Muscle of arm (tissue), 12 donors: ENCODE measurements around the gene STAG3. TPM values are rescaled to one million over a fixed set of nuclear protein-coding genes. Genes with fewer than 3 reads are reported as not detected.
"Not testable (repeated sequence)": the region's sequence is repeated elsewhere in the genome, so short reads cannot be mapped to it uniquely, and the experiment has no call there.

ENCODE experiments used
- DNase-seq: peaks from one replicate; pipeline ENCODE4 v3.0.0-alpha.2; 2013
- polyA plus RNA-seq, 12 donors: library from polyadenylated mRNA; unstranded; fragments of 120-200 nt; gene quantifications; one replicate each; pipeline ENCODE4 v1.2.1, GENCODE V29; 2013; ENCODE audit not compliant: insufficient read length in 12 of 12

Gene STAG3
- polyA plus RNA-seq, 12 donors: 7.3 to 36.0 (median 18.6) TPM; not detected in 1

DNA sequence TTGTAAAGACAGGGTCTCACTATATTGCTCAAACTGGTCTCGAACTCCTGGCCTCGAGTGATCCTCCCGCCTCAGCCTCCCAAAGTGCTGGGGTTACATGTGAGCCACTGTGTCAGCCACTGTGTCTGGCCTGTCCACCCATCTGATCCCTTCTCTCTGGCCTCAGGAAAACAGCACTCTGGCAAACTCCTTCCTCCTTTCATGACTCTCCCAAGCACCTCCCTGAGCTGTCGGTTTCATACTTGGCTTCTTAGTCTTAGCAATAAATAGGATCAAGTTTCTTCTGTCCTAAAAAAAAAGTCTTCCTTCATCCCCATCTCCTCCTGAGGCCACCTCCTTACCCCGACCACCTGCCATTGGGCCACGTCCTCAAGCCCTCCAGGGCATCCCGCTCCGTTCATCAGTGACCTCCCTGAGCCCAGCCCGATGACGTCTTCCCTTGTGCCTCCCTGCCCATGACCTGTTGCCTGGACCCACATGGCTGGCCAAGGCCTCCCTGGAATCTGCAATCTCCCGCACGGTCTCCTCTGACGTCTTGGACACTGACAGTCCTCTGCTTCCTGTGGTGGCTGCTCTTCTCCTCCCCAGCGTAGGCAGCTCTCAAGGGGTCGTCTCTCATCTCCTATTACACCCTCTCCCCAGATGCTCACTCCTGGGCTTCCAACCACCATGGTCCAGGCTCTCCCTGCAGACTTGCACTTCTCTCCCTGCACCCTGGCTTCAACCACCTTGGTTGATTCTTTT is 68.6 kb downstream of the STAG3 start:
- DNase-seq: not testable (repeated sequence)

DNA sequence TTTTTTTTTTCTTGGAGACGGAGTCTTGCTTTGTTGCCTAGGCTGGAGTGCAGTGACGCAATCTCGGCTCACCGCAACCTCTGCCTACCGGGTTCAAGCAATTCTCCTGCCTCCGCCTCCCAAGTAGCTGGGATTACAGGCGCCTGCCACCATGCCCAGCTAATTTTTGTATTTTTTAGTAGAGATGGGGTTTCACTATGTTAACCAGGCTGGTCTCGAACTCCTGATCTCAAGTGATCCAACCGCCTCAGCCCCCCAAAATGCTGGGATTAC is 69.1 kb downstream of the STAG3 start:
- DNase-seq: not testable (repeated sequence)

DNA sequence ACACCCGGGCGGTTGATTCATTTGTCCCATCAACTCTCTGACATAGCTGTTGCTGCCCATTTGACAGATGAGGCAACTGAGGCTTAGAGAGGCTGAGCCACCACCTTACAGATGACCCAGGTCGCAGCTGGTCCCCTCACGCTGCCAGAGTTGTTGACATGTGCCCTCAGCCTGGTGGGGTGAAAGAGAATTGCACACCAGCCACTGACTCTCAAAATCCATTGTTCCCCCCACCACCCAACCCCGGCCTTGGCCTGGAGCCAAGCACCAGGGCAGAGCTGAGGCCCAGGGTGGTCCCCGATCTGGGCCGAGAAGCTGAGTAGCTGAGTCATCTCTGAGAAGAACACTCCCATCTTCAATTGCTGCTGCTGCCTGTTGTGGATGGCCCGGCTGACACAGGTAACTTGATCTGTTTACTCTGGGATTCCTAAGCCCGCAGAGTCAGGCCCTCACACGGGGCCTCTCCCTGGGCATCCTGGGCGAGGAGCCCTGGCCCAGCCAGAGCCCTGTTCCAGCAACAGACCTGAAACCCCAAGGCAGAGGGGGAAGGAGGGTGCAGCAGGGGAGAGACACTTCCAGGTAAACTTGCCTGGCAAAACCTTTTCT is 69.5 kb downstream of the STAG3 start:
- DNase-seq: no peak

DNA sequence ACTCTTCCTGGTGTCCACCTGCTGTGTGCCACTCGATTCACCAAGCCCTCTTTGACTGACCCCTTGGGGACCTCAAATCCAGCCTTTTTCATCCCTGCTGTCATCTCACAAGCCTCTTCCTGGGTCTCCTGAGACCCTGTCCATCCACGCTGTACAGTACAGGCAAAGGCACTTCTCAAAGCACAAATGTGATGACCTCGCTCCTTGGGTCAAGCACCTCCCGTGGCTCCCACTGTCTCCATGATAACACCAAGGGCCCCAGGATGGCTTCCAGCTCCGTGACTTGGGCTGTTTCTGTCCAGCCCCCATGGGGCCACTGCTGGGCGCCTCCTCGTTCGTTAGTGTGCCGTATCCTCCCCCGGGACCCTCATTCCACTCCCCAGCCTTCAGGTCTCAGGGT is 70.8 kb downstream of the STAG3 start:
- no peak for DNase-seq

DNA sequence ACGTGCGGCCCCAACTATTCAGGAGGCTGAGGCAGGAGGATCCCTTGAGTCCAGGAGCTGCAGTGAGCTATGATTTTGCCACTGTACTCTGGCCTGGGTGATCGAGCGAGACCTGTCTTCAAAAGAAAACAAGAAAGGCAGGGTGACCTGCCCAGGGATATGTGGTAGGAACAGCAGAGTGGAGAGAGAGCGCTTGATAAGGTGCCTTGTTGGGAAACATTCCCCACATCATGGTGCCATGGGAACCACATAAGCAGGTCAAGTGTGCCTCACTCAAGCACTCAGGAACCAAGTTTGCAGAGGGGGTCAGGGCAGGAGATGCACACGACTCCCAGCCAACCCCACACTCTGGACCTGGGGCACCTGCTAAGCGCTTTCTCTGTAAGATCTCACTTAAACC is 79.3 kb downstream of the STAG3 start:
- no peak for DNase-seq

DNA sequence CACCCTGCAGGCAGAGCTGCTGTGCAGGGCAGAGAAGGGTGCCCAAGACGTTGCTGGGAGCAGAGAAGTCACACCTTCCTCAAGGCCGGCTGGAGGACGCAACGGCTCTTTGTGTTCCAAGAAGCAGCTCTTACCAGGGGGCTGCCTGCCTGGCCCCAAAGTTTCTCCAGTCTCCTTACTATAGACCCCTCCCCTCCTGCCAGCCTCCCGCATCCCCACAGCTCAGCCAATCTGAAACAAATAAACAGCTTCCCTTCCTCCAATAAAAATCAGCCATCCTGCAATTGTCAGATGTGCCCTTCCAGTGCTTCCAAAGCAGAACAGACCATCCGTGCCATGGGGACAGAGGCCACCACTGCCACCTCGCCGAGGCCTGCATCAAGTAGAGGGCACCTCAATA is 82.3 kb downstream of the STAG3 start:
- DNase-seq: not testable (repeated sequence)

DNA sequence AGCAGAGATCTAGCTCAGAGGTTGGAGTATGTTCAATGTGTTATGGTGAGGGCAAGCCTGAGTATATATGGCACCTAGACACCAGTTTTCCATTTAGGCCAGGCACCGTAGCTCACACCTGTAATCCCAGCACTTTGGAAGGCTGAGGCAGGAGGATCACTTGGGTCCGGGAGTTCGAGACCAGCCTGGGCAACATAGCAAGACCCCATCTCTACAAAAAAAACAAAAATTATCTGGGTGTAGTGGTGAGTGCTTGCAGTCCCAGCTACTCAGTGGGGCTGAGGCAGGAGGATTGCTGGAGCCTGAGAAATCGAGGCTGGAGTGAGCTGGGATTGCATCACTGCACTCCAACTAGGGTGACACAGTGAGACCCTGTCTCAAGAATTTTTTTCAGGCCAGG is 85.2 kb downstream of the STAG3 start:
- not testable (repeated sequence) for DNase-seq

Other genes with a start within 250 kb of the STAG3 start
- under 1 TPM in 10 of 12 donors, not detected in 2; 0.18 to 0.70 (median 0.38) TPM for gene GJC3, start 248.3 kb upstream of the STAG3 start, polyA plus RNA-seq
- 1 to 10 TPM in 2 of 12 donors, under 1 TPM in 7, not detected in 3; 0.57 to 1.6 (median 0.69) TPM for gene AZGP1, start 201.9 kb upstream of the STAG3 start, polyA plus RNA-seq
- 10 to 100 TPM; 24.6 to 64.8 (median 33.1) TPM for gene ZKSCAN1, start 162.3 kb upstream of the STAG3 start, polyA plus RNA-seq
- gene ZSCAN21, start 128.1 kb upstream of the STAG3 start, polyA plus RNA-seq: 10 to 100 TPM in 11 of 12 donors, not detected in 1; 13.2 to 17.9 (median 15.2) TPM
- gene ZNF3, start 96.2 kb upstream of the STAG3 start, polyA plus RNA-seq: 10 to 100 TPM in 11 of 12 donors, not detected in 1; 19.9 to 34.7 (median 27.9) TPM
- gene COPS6, start 88.9 kb upstream of the STAG3 start, polyA plus RNA-seq: 100 to 1,000 TPM in 2 of 12 donors, 10 to 100 TPM in 9, not detected in 1; 81.5 to 222 (median 91.3) TPM
- 10 to 100 TPM in 11 of 12 donors, not detected in 1; 55.3 to 95.5 (median 71.4) TPM for gene MCM7, start 76.5 kb upstream of the STAG3 start, polyA plus RNA-seq
- 10 to 100 TPM in 11 of 12 donors, not detected in 1; 13.9 to 25.7 (median 22.2) TPM for gene AP4M1, start 76.3 kb upstream of the STAG3 start, polyA plus RNA-seq
- gene TAF6, start 58.6 kb upstream of the STAG3 start, polyA plus RNA-seq: 10 to 100 TPM in 11 of 12 donors, not detected in 1; 30.6 to 46.7 (median 35.1) TPM
- gene CNPY4, start 58.3 kb upstream of the STAG3 start, polyA plus RNA-seq: 10 to 100 TPM in 11 of 12 donors, not detected in 1; 28.6 to 50.9 (median 38.8) TPM
- gene MBLAC1, start 51.0 kb upstream of the STAG3 start, polyA plus RNA-seq: 1 to 10 TPM in 3 of 12 donors, under 1 TPM in 7, not detected in 2; 0.37 to 1.8 (median 0.76) TPM
- gene LAMTOR4, start 29.0 kb upstream of the STAG3 start, polyA plus RNA-seq: 100 to 1,000 TPM in 1 of 12 donors, 10 to 100 TPM in 10, not detected in 1; 51.2 to 100 (median 59.3) TPM
- 10 to 100 TPM in 5 of 12 donors, 1 to 10 TPM in 6, not detected in 1; 7.1 to 20.3 (median 9.6) TPM for gene TRAPPC14, start 19.2 kb upstream of the STAG3 start, polyA plus RNA-seq
- gene GAL3ST4, start 9.3 kb upstream of the STAG3 start, polyA plus RNA-seq: 10 to 100 TPM in 7 of 12 donors, 1 to 10 TPM in 4, not detected in 1; 8.0 to 23.3 (median 10.7) TPM
- 10 to 100 TPM in 1 of 12 donors, 1 to 10 TPM in 10, not detected in 1; 4.0 to 13.7 (median 6.0) TPM for gene GPC2, start 537 bp upstream of the STAG3 start, polyA plus RNA-seq
- gene PVRIG, start 42.0 kb downstream of the STAG3 start, polyA plus RNA-seq: 10 to 100 TPM in 2 of 12 donors, 1 to 10 TPM in 8, not detected in 2; 1.3 to 12.0 (median 6.4) TPM
- 1 to 10 TPM in 10 of 12 donors, not detected in 2; 5.4 to 8.7 (median 6.4) TPM for gene SPDYE3, start 129.8 kb downstream of the STAG3 start, polyA plus RNA-seq
- 10 to 100 TPM in 10 of 12 donors, 1 to 10 TPM in 1, not detected in 1; 9.9 to 55.1 (median 19.1) TPM for gene PILRB, start 180.2 kb downstream of the STAG3 start, polyA plus RNA-seq
- 1 to 10 TPM in 10 of 12 donors, not detected in 2; 1.6 to 9.3 (median 2.5) TPM for gene PILRA, start 195.6 kb downstream of the STAG3 start, polyA plus RNA-seq